ENCODE results near the gene TBX10.

The TBX10 gene

GRCh38 chr11:67613313-67613959, 26.1 kb downstream of the TBX10 start:
- no peak for DNase-seq (ENCODE audit: low read depth)
- no peak overlapping the region for H3K4me3 ChIP-seq (ENCODE audit: low read length)
- TF ChIP-seq CTCF (conservative IDR thresholded peaks at IDR 0.05; ENCODE audit: low read depth, low read length) = no peak

GRCh38 chr11:67612751-67613150, 26.8 kb downstream of the TBX10 start:
- no peak overlapping the region for H3K4me3 ChIP-seq (ENCODE audit: low read length)
- TF ChIP-seq CTCF (conservative IDR thresholded peaks at IDR 0.05; ENCODE audit: low read depth, low read length) = no peak

GRCh38 chr11:67611704-67612587, 27.6 kb downstream of the TBX10 start:
- TF ChIP-seq CTCF (conservative IDR thresholded peaks at IDR 0.05; ENCODE audit: low read depth, low read length) = no peak
- DNase-seq (ENCODE audit: low read depth) = no peak
- H3K4me3 ChIP-seq (ENCODE audit: low read length) = no peak overlapping the region

More at GRCh38 chr11:67612751-67613150, 26.8 kb downstream of the TBX10 start:
- DNase-seq (ENCODE audit: low read depth) = no peak

GRCh38 chr11:67611165-67611564, 28.4 kb downstream of the TBX10 start:
- TF ChIP-seq CTCF (conservative IDR thresholded peaks at IDR 0.05; ENCODE audit: low read depth, low read length) = no peak

GRCh38 chr11:67610302-67610868, 29.2 kb downstream of the TBX10 start:
- H3K4me3 ChIP-seq (ENCODE audit: low read length) = no peak overlapping the region
- TF ChIP-seq CTCF (conservative IDR thresholded peaks at IDR 0.05; ENCODE audit: low read depth, low read length) = no peak
- no peak for DNase-seq (ENCODE audit: low read depth)

More at GRCh38 chr11:67611165-67611564, 28.4 kb downstream of the TBX10 start:
- DNase-seq (ENCODE audit: low read depth) = no peak
- H3K4me3 ChIP-seq (ENCODE audit: low read length) = no peak overlapping the region

GRCh38 chr11:67609316-67609715, 30.2 kb downstream of the TBX10 start:
- no peak for TF ChIP-seq CTCF (conservative IDR thresholded peaks at IDR 0.05; ENCODE audit: low read depth, low read length)
- DNase-seq (ENCODE audit: low read depth) = no peak
- no peak overlapping the region for H3K4me3 ChIP-seq (ENCODE audit: low read length)
